ENCODE data around the gene WWOX.

The WWOX gene

DNA sequence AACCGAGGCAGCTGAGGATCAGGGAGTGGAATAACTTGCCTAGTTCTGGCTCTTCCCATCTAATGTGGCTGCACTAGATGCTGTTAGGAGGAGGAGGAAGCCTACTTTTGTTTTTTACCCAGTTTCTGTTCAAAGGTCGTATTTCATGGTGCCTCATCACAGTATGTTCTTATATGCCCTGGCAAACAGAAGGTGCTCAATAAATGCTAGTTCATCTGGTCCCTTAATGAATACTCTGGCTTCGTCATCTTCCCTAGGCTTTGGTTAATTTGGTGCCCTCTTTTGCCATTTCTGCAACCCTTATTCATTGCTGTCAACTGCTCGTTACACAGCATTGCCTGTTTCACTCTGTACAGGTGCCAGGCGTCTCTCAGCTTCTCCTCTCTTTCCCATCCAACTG is 151.7 kb downstream of the WWOX start:
- TF ChIP-seq, protein P1, sequence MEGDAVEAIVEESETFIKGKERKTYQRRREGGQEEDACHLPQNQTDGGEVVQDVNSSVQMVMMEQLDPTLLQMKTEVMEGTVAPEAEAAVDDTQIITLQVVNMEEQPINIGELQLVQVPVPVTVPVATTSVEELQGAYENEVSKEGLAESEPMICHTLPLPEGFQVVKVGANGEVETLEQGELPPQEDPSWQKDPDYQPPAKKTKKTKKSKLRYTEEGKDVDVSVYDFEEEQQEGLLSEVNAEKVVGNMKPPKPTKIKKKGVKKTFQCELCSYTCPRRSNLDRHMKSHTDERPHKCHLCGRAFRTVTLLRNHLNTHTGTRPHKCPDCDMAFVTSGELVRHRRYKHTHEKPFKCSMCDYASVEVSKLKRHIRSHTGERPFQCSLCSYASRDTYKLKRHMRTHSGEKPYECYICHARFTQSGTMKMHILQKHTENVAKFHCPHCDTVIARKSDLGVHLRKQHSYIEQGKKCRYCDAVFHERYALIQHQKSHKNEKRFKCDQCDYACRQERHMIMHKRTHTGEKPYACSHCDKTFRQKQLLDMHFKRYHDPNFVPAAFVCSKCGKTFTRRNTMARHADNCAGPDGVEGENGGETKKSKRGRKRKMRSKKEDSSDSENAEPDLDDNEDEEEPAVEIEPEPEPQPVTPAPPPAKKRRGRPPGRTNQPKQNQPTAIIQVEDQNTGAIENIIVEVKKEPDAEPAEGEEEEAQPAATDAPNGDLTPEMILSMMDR (IDR thresholded peaks at IDR 0.05; ENCODE audit: control extremely low read depth, extremely low read depth, low read depth, missing control alignments) = no peak
- POLR2A ChIA-PET = no interaction called here
- CTCF ChIA-PET = interaction anchor here (1.7 kb wide), 1 partner anchor 10 kb away, joined by 5 read pairs; no protein-coding TSS in a partner anchor
- DNase-seq (ENCODE audit: extremely low spot score) = no peak

DNA sequence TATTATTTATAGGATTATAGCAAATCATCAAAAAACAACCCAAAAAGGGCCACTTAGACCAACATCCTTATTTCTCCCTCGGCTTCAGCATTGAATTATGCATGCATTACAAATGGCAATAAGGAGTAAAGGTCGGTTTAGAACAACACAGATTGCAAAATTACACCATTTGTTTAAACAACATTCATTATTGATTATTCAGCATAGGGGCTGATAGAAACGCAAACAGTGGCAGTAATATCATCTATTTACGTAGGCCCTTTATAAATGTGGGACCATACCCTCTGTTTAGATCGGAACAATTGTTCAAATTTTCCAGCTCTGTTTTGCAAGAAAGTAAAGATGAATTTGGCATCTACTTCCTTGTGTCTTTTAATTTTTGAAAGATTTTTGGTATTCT is 153.3 kb downstream of the WWOX start:
- TF ChIP-seq, protein P1 (IDR thresholded peaks at IDR 0.05; ENCODE audit: control extremely low read depth, extremely low read depth, low read depth, missing control alignments) = no peak
- CTCF ChIA-PET = interaction anchor here (1.2 to 1.6 kb wide), 2 partner anchors 9 to 16 kb away, joined by 3 read pairs; no protein-coding TSS in a partner anchor
- POLR2A ChIA-PET = no interaction called here
- DNase-seq (ENCODE audit: extremely low spot score) = no peak

DNA sequence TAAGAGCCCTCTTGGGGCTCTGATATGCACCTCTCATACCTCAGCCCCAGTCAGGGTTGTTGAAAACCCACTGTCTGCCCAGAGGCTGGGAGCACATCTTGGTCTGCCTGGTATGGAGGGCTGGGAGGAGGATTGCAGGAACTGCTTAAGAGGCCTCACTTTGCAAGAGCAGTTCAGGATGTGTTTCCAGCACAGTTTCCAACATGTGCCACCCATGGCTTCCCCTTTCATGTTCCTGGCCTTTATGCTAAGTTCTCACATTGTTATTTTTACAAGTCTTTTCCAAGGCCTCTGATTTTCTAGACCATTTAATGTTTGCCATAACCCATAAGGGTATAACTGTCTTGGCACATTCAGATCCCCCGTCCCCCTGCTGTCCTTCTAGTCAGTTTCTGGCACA is 155.4 kb downstream of the WWOX start:
- ChIA-PET CTCF (interaction anchor here (1.0 to 2.1 kb wide), 2 partner anchors 25 to 49 kb away, joined by 3 to 4 read pairs; no protein-coding TSS in a partner anchor), POLR2A (no interaction called here)
- no peak for DNase-seq (ENCODE audit: extremely low spot score)
- TF ChIP-seq, protein P1 (IDR thresholded peaks at IDR 0.05; ENCODE audit: control extremely low read depth, extremely low read depth, low read depth, missing control alignments) = no peak

DNA sequence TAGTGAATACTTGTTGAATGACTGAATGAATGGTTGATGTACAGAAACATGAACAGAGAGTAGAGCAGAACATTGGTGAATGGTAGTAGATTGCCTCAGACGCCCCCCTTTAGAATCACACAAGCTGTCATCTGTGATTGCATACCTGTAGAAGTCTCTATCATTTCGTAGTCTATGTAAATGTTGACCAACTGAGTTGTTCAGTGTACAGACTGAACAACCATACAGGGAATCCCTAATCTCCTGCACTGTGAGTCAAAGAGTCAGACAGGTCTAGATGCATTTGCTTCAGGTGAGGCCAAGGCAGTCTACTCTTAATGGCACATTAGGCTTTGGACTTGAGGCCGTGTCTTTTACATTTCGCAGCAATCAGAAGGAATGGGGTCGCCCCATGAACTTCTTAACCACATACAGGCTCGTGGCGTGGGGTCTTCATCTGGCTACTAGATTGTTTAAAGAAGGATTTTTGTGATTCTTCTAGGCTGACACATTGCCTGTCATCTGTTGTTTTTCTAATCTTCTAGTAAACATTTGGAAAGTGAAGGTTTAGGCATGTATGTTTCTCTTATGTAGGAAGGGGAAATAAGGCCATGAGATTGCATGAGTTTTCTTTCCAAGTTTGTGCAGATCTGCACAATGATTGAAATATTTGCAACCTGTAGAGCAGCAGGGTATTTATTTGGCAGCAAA is 157.4 kb downstream of the WWOX start:
- POLR2A ChIA-PET = no interaction called here
- TF ChIP-seq, protein P1 (IDR thresholded peaks at IDR 0.05; ENCODE audit: control extremely low read depth, extremely low read depth, low read depth, missing control alignments) = no peak

DNA sequence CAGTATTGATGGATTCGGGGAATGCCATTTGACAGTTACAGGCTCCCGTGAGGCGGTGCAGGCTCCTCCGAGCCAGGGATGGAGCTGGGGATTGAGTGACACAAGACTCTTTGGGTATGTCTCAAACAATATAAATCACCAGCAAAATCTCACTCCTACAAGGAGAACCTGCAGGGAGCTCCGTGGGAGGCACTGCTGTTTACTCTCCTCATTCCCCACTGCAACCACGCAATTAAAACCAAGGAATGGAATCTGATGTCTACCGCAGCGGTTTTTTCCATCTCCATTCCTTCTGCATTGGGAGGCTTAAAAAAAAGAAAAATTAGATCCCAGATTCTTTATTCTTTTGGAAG is 157.9 kb downstream of the WWOX start:
- TF ChIP-seq, protein P1 (IDR thresholded peaks at IDR 0.05; ENCODE audit: control extremely low read depth, extremely low read depth, low read depth, missing control alignments) = no peak
- DNase-seq (ENCODE audit: extremely low spot score) = no peak
- CTCF ChIA-PET = no interaction called here
- POLR2A ChIA-PET = no interaction called here

More for the DNA sequence above, 157.4 kb downstream of the WWOX start:
- DNase-seq (ENCODE audit: extremely low spot score) = no peak
- CTCF ChIA-PET = no interaction called here

DNA sequence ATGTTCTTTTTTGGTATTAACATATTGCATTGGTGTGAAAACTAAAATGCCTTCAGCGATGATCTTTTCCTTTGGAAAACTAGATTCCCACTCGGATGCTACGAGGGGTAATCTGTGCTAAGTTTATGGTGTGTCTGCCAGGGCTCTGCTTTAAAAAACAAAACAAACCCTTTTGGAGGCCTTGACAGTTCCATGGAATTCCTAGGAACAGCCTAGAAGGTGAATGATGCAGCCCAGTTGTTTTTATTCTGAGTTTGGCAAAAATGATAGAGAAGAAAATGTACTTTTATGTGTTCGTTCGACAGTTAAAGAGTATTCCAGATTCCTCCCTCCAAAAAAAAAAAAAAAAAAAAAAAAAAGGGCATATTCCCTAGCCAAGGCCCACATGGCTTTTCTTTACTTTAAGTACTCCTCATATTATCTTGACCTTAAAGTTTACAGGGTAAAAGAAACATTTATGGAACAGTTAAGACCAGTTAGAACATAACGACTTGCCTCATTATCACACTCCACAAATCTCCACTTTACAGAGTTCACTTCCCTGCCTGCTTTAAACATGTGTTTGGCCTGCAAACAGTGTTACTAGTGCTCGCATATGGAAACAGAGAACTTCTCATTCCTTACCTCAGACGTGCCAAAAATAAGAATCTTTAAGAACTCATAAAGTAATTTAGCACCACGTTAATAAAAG is 159.1 kb downstream of the WWOX start:
- TF ChIP-seq, protein P1 (IDR thresholded peaks at IDR 0.05; ENCODE audit: control extremely low read depth, extremely low read depth, low read depth, missing control alignments) = no peak
- POLR2A ChIA-PET = no interaction called here
- DNase-seq (ENCODE audit: extremely low spot score) = no peak
- CTCF ChIA-PET = no interaction called here
